ENCODE results near the gene CSF1R.

GRCh38 chr5:150101023-150101422 is 14.7 kb upstream of the CSF1R start:
- TF ChIP-seq RFX5 (IDR thresholded peaks at IDR 0.05) = no peak
- no peak for TF ChIP-seq POLR2A (IDR thresholded peaks at IDR 0.05; ENCODE audit: low read length)
- no peak for TF ChIP-seq CTCF (IDR thresholded peaks at IDR 0.05)
- no peak for TF ChIP-seq RAD21 (conservative IDR thresholded peaks at IDR 0.05 in 1 of 2, IDR thresholded peaks at IDR 0.05 in 1 of 2)
- no peak for TF ChIP-seq JUN (IDR thresholded peaks at IDR 0.05)
- no peak for TF ChIP-seq JUNB (IDR thresholded peaks at IDR 0.05)
- no peak for TF ChIP-seq EP300 (IDR thresholded peaks at IDR 0.05)
- TF ChIP-seq NR3C1 (IDR thresholded peaks at IDR 0.05) = no peak
- no peak for TF ChIP-seq MAX (IDR thresholded peaks at IDR 0.05)
- TF ChIP-seq NPAS2 (CRISPR knock-in tag; IDR thresholded peaks at IDR 0.05; ENCODE audit: borderline replicate concordance) = no peak
- no peak for TF ChIP-seq SREBF2 (IDR thresholded peaks at IDR 0.05)
- no peak for TF ChIP-seq PBX3 (IDR thresholded peaks at IDR 0.05)
- TF ChIP-seq USF2 (IDR thresholded peaks at IDR 0.05) = no peak
- TF ChIP-seq FOSL2 (IDR thresholded peaks at IDR 0.05) = no peak
- TF ChIP-seq FOSL2 (CRISPR knock-in tag; IDR thresholded peaks at IDR 0.05) = no peak

Data from A549 (cell line).